Measurements from ENCODE around the gene SH3RF1. TPM values are rescaled to one million over a fixed set of nuclear protein-coding genes. Genes with fewer than 3 reads are reported as not detected.

The SH3RF1 gene
- total RNA-seq (under 1 TPM in 1 of 2 experiments, not detected in 1; 0.16 TPM), polyA plus RNA-seq (not detected), total RNA-seq (0 to 0.39 (median 0.04) reads per million in 6 experiments)

DNA sequence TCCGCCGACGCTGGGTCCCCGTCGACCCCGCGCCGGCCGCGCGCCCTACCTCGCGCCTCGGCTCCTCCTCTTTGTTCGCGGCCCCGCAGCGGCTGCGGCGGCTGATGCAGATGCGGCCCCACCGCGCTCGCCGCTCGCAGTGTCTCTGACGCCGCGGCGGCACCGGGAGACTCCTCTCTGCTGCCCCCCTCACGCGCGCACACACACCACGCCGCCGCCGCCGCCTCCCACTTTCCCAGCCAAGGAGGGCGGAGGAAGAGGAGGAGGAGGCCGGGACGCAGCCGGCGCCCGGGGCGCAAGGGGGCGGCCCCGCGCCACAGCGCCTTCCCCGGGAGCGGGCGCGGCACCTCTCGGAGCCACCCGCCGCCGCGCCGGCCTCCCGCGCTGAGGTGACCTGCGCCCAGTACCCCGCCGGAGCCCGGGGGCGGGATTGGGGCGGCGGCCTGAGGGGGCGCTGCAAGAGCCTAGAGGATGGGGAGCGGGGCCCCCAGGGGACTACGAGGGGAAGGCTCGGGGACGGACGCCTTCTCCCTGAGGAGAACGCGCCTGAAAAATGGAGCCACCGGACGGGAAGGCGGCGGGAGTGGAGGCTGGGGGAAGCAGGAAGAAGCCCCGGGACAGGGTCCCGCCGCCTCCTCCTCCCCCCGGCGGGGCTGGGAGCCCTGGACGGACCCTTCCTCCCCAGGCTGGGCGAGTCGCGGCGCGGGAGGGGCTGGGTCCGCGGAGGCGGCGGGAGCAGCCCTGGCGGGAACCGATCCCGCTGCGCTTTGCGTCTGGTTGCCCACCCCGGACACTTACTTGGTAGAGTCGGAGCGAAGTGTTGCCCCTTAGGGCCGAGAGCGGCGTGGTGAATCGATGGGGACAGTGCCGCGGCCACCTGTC lies at the start of gene SH3RF1:
TSS of gene SH3RF1 (minus strand) at position 147 of the 882 bp plus-strand sequence. CDS start 1,744 bp downstream, outside the sequence.
- Mint-ChIP-seq H3K4me3 (peak within 1 kb of the TSS; percentile 67 to 85 (median 76)), H3K4me1 (peaks cover 5 to 24% (median 16%) of the 10 kb centered on the region in 4 donors), H3K36me3 (peaks cover 0 to 2% (median 0%) of the 10 kb centered on the region in 3 donors), H3K27me3 (peaks cover 42 to 66% (median 44%) of the 10 kb centered on the region in 5 donors), H3K27ac (no peak within 1 kb of the TSS), H3K9me3 (no peaks in the 10 kb centered on the region)
- ATAC-seq, result peak; percentile 56 to 63
- POLR2A ChIA-PET, result no interaction called here
- peak in 5 of 10 donors; percentile 3 to 18 (median 6) for DNase-seq

GRCh38 chr4:169315530-169316343 lies 45.0 kb upstream of the SH3RF1 start:
- peaks cover 0 to 2% (median 0%) of the 10 kb centered on the region in 9 donors for H3K9me3 Mint-ChIP-seq
- DNase-seq, result no peak
- POLR2A ChIA-PET, result no interaction called here
- H3K4me1 Mint-ChIP-seq, result no peaks in the 10 kb centered on the region
- peaks cover 0 to 21% (median 10%) of the 10 kb centered on the region in 5 donors for H3K27me3 Mint-ChIP-seq
- no peak overlapping the region for H3K4me3 Mint-ChIP-seq
- H3K36me3 Mint-ChIP-seq, result no peaks in the 10 kb centered on the region
- ATAC-seq, result no peak
- H3K27ac Mint-ChIP-seq, result no peak overlapping the region

GRCh38 chr4:169314906-169315305 lies 44.1 kb upstream of the SH3RF1 start:
- POLR2A ChIA-PET, result no interaction called here
- Mint-ChIP-seq H3K4me1 (no peaks in the 10 kb centered on the region), H3K27ac (no peak overlapping the region), H3K27me3 (peaks cover 0 to 21% (median 10%) of the 10 kb centered on the region in 5 donors), H3K36me3 (no peaks in the 10 kb centered on the region), H3K4me3 (no peak overlapping the region), H3K9me3 (peaks cover 0 to 2% (median 0%) of the 10 kb centered on the region in 9 donors)
- DNase-seq, result no peak
- no peak for ATAC-seq

- DNase-seq, result no peak
- Mint-ChIP-seq H3K27me3 (peaks cover 0 to 21% (median 10%) of the 10 kb centered on the region in 5 donors), H3K4me1 (no peaks in the 10 kb centered on the region), H3K27ac (no peak overlapping the region), H3K9me3 (peaks cover 0 to 2% (median 0%) of the 10 kb centered on the region in 9 donors), H3K4me3 (no peak overlapping the region), H3K36me3 (no peaks in the 10 kb centered on the region)
- POLR2A ChIA-PET, result no interaction called here
- no peak for ATAC-seq
These were observed 43.0 kb upstream of the SH3RF1 start for GRCh38 chr4:169313732-169314131.

- Mint-ChIP-seq H3K4me3 (no peak overlapping the region), H3K27me3 (peaks cover 0 to 19% (median 8%) of the 10 kb centered on the region in 5 donors), H3K9me3 (peaks cover 0 to 9% (median 2%) of the 10 kb centered on the region in 9 donors), H3K4me1 (no peaks in the 10 kb centered on the region), H3K27ac (no peak overlapping the region), H3K36me3 (no peaks in the 10 kb centered on the region)
- POLR2A ChIA-PET, result no interaction called here
- ATAC-seq (no peak), DNase-seq (no peak)
These were observed 42.1 kb upstream of the SH3RF1 start for GRCh38 chr4:169312690-169313422.

- no peaks in the 10 kb centered on the region for H3K36me3 Mint-ChIP-seq
- H3K9me3 Mint-ChIP-seq, result peaks cover 0 to 9% (median 2%) of the 10 kb centered on the region in 9 donors
- DNase-seq, result no peak
- POLR2A ChIA-PET, result no interaction called here
- H3K4me3 Mint-ChIP-seq, result no peak overlapping the region
- no peaks in the 10 kb centered on the region for H3K4me1 Mint-ChIP-seq
- no peak overlapping the region for H3K27ac Mint-ChIP-seq
- peaks cover 0 to 17% (median 8%) of the 10 kb centered on the region in 5 donors for H3K27me3 Mint-ChIP-seq
- ATAC-seq, result no peak
These were observed 41.0 kb upstream of the SH3RF1 start for GRCh38 chr4:169311643-169312365.

DNA sequence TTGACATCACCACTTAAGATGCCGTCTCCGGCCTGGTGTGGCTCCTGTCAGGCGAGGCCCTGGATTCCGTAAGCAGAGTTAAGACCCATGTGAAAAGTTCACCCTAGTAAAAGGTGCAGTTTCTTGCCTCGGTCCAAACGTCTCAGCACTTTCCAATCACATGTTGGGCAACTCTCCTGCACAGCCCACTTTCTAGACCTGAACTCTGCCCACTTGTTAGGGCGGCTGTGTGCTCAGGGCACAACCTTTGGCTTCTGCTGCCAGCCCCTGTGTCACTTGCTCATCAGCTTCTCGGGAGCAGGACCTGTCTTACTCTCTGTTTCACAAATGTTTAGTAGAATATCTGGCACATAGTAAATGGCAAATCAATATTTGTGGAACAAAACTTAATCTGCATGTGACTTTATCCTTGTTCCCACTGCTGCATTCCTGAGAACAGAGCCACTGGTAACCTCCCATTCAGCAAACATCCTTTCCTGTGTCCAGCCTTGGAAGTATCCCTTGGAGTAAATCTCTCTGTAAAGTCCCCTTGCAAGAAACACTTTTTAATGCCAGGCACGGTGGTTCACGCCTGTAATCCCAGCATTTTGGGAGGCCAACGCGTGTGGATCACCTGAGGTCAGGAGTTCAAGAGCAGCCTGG lies 38.7 kb upstream of the SH3RF1 start:
- H3K27ac Mint-ChIP-seq, result no peak overlapping the region
- peaks cover 0 to 7% (median 3%) of the 10 kb centered on the region in 5 donors for H3K27me3 Mint-ChIP-seq
- DNase-seq (no peak), ATAC-seq (no peak)
- H3K4me1 Mint-ChIP-seq, result no peaks in the 10 kb centered on the region
- POLR2A ChIA-PET, result no interaction called here
- H3K9me3 Mint-ChIP-seq, result peaks cover 0 to 9% (median 2%) of the 10 kb centered on the region in 9 donors
- H3K4me3 Mint-ChIP-seq, result no peak overlapping the region
- no peaks in the 10 kb centered on the region for H3K36me3 Mint-ChIP-seq

DNA sequence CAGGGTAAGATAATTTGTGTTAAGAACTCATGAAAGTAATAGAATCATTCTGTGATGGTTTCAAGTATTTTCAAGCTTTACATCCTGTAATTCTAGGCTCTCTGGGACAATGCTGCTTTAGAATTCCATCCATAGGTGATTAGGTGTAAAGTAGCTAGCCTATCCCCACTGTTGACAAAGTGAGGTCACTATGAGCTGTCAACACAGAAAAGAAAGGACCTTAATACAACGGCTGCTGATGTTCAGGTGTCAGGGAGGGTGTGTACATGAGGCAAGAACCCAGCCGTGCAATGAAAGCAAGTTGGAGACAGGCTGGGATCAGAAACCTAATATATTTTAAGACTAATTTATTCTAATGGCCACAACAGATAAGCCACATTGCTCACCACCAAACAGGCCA lies 36.8 kb upstream of the SH3RF1 start:
- H3K9me3 Mint-ChIP-seq, result peaks cover 0 to 9% (median 2%) of the 10 kb centered on the region in 9 donors
- POLR2A ChIA-PET, result no interaction called here
- H3K4me1 Mint-ChIP-seq, result no peaks in the 10 kb centered on the region
- no peaks in the 10 kb centered on the region for H3K36me3 Mint-ChIP-seq
- no peak overlapping the region for H3K27ac Mint-ChIP-seq
- ATAC-seq (no peak), DNase-seq (no peak)
- no peak overlapping the region for H3K4me3 Mint-ChIP-seq
- H3K27me3 Mint-ChIP-seq, result peaks cover 0 to 3% (median 2%) of the 10 kb centered on the region in 5 donors

DNA sequence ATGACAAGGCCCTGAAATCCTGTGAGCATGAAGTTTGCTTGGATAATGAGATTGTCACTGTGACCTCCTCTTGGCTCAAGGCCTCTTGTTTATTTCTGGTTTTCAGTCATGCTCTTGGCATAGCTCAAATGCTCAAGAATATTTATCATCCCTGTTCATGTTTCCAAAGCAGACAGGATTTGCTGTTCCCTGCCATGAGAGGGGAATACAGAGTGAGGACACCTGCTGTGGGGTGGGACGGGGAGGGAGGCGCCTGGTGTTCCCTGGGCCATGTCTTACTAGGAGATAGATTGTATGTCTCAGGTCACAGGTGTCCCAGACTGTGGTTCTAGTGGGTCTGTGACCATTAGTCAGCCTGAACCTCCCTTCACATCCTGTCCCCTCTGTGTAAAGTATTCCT lies 34.9 kb upstream of the SH3RF1 start:
- no peak overlapping the region for H3K27ac Mint-ChIP-seq
- DNase-seq, result no peak
- peaks cover 0 to 9% (median 2%) of the 10 kb centered on the region in 9 donors for H3K9me3 Mint-ChIP-seq
- no peak overlapping the region for H3K4me3 Mint-ChIP-seq
- POLR2A ChIA-PET, result no interaction called here
- no peaks in the 10 kb centered on the region for H3K36me3 Mint-ChIP-seq
- no peaks in the 10 kb centered on the region for H3K4me1 Mint-ChIP-seq
- no peaks in the 10 kb centered on the region for H3K27me3 Mint-ChIP-seq
- no peak for ATAC-seq

GRCh38 chr4:169305173-169305572 lies 34.4 kb upstream of the SH3RF1 start:
- no peak overlapping the region for H3K4me3 Mint-ChIP-seq
- peaks cover 0 to 10% (median 2%) of the 10 kb centered on the region in 9 donors for H3K9me3 Mint-ChIP-seq
- DNase-seq, result no peak
- POLR2A ChIA-PET, result no interaction called here
- H3K27me3 Mint-ChIP-seq, result no peaks in the 10 kb centered on the region
- no peak for ATAC-seq
- no peaks in the 10 kb centered on the region for H3K4me1 Mint-ChIP-seq
- no peak overlapping the region for H3K27ac Mint-ChIP-seq
- no peaks in the 10 kb centered on the region for H3K36me3 Mint-ChIP-seq

GRCh38 chr4:169295822-169296221 lies 25.1 kb upstream of the SH3RF1 start:
- Mint-ChIP-seq H3K4me3 (no peak overlapping the region), H3K4me1 (peaks cover 0 to 28% (median 7%) of the 10 kb centered on the region in 4 donors), H3K27me3 (peaks cover 16 to 31% (median 19%) of the 10 kb centered on the region in 5 donors), H3K27ac (no peak overlapping the region), H3K36me3 (peaks cover 0 to 3% (median 0%) of the 10 kb centered on the region in 3 donors), H3K9me3 (peaks cover 0 to 2% (median 0%) of the 10 kb centered on the region in 9 donors)
- no peak for ATAC-seq
- POLR2A ChIA-PET, result no interaction called here
- DNase-seq, result no peak

Measured in naive thymus-derived CD8-positive, alpha-beta T cell (primary cell).